OCI-LY3 (cell line): Measurements from ENCODE around the gene KDM4C.

Experiments
- EZH2phosphoT487 ChIP-seq: fragments of 200-600 bp; shearing (Covaris generic); IDR thresholded peaks from 2 replicates; pipeline ENCODE4 v1.6.1; 2018; ENCODE audit warnings: antibody characterized with exemption, mixed run types, low read depth
- TF ChIP-seq, protein P1 (sequence below): fragments of 200-600, 300-600 bp; sonication (generic); IDR thresholded peaks from 2 replicates; pipeline ENCODE4 v1.5.1; 2014; ENCODE audit warnings: antibody characterized with exemption, low read length, low read depth

DNA sequence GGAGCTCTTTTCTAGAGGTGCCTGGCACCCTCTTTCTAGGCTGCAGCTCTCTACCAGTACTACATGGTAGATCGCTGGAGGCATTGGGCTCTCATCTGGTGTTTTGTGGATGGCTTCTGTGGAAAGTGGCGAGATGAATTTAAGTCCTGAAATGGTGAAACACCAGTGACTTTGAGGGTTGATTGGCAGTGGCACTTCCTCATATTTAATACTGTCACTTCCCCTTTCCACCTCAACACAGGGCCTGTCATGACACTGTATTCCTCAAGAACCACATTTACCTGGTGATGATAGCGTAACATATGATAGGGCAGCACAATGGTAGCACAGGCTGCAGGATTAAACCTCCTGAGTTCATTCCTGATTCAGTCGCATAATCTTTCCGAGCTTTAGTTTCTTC is 132.1 kb downstream of the KDM4C start:
- TF ChIP-seq, protein P1, sequence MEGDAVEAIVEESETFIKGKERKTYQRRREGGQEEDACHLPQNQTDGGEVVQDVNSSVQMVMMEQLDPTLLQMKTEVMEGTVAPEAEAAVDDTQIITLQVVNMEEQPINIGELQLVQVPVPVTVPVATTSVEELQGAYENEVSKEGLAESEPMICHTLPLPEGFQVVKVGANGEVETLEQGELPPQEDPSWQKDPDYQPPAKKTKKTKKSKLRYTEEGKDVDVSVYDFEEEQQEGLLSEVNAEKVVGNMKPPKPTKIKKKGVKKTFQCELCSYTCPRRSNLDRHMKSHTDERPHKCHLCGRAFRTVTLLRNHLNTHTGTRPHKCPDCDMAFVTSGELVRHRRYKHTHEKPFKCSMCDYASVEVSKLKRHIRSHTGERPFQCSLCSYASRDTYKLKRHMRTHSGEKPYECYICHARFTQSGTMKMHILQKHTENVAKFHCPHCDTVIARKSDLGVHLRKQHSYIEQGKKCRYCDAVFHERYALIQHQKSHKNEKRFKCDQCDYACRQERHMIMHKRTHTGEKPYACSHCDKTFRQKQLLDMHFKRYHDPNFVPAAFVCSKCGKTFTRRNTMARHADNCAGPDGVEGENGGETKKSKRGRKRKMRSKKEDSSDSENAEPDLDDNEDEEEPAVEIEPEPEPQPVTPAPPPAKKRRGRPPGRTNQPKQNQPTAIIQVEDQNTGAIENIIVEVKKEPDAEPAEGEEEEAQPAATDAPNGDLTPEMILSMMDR, result no peak
- TF ChIP-seq EZH2phosphoT487, result no peak
